Activated CD4-positive, alpha-beta T cell treated with anti-CD3 and anti-CD28 coated beads for 1 hour (primary cell): ENCODE data around the gene PCK2.
A peak's percentile ranks its signal among the peaks of the same experiment; 100 is the strongest.

Experiments used
- DNase-seq: peaks from one replicate; pipeline ENCODE4 v3.0.0-alpha.2; 2020

The PCK2 gene

GRCh38 chr14:24121210-24121609 lies 27.1 kb downstream of the PCK2 start:
- DNase-seq, result no peak

- no peak for DNase-seq
Measured at GRCh38 chr14:24122416-24122815, 28.3 kb downstream of the PCK2 start.

- DNase-seq, result no peak
Measured at GRCh38 chr14:24122898-24123297, 28.8 kb downstream of the PCK2 start.

GRCh38 chr14:24123424-24124417 lies 29.6 kb downstream of the PCK2 start:
- DNase-seq, result no peak

GRCh38 chr14:24126939-24127338 lies 32.8 kb downstream of the PCK2 start:
- no peak for DNase-seq

- no peak for DNase-seq
Measured at GRCh38 chr14:24127673-24128072, 33.6 kb downstream of the PCK2 start.

- no peak for DNase-seq
Measured at GRCh38 chr14:24129410-24129998, 35.4 kb downstream of the PCK2 start.

- DNase-seq, result no peak
Measured at GRCh38 chr14:24130380-24130716, 36.2 kb downstream of the PCK2 start, which contains the start of gene FITM1. FITM1 (plus strand) TSS chr14:24130659; CDS start chr14:24131564, 905 bp downstream.

- DNase-seq, result no peak
Measured at GRCh38 chr14:24130717-24131548, 36.8 kb downstream of the PCK2 start.

GRCh38 chr14:24131549-24131966 lies 37.4 kb downstream of the PCK2 start:
- DNase-seq, result no peak

GRCh38 chr14:24132061-24132685 lies 38.1 kb downstream of the PCK2 start:
- no peak for DNase-seq

- DNase-seq, result no peak
Measured at GRCh38 chr14:24132976-24133375, 38.9 kb downstream of the PCK2 start.

GRCh38 chr14:24133735-24134134 lies 39.6 kb downstream of the PCK2 start:
- no peak for DNase-seq

GRCh38 chr14:24135584-24135833 lies 41.4 kb downstream of the PCK2 start:
- no peak for DNase-seq

- peak; percentile 91 for DNase-seq
Measured at GRCh38 chr14:24135834-24136683, 41.9 kb downstream of the PCK2 start, which contains the start of gene PSME1. PSME1 (plus strand) TSS chr14:24136194; CDS start chr14:24136263, 69 bp downstream.

- no peak for DNase-seq
Measured at GRCh38 chr14:24136684-24137528, 42.8 kb downstream of the PCK2 start.

- no peak for DNase-seq
Measured at GRCh38 chr14:24137529-24138395, 43.7 kb downstream of the PCK2 start.

GRCh38 chr14:24138396-24139271 lies 44.5 kb downstream of the PCK2 start:
- DNase-seq, result no peak
